ENCODE data around the gene STK17B. TPM values are rescaled to one million over a fixed set of nuclear protein-coding genes. Genes with fewer than 3 reads are reported as not detected.
A peak's percentile ranks its signal among the peaks of the same experiment; 100 is the strongest.

STK17B gene
- total RNA-seq, 1 donor, result 688 TPM

- H3K27me3 ChIP-seq (ENCODE audit: insufficient read depth, low read length), result no peaks in the 10 kb centered on the region
- H3K9me3 ChIP-seq (ENCODE audit: low read depth, low read length), result no peaks in the 10 kb centered on the region
- peaks cover 56% of the 10 kb centered on the region for H3K4me1 ChIP-seq (ENCODE audit: insufficient read depth, low read length)
- H3K4me3 ChIP-seq (ENCODE audit: low read length), result no peak overlapping the region
Observed at GRCh38 chr2:196172951-196173350, 1.6 kb upstream of the STK17B start.

GRCh38 chr2:196171946-196172345 lies 568 bp upstream of the STK17B start:
- Histone ChIP-seq H3K4me1 (ENCODE audit: insufficient read depth, low read length) (peaks cover 50% of the 10 kb centered on the region), H3K4me3 (ENCODE audit: low read length) (peak overlapping the region; percentile 51), H3K27me3 (ENCODE audit: insufficient read depth, low read length) (no peaks in the 10 kb centered on the region)

GRCh38 chr2:196170606-196171247 lies 651 bp downstream of the STK17B start:
- H3K27me3 ChIP-seq (ENCODE audit: insufficient read depth, low read length), result no peaks in the 10 kb centered on the region
- H3K9me3 ChIP-seq (ENCODE audit: low read depth, low read length), result no peaks in the 10 kb centered on the region
- peak overlapping the region; percentile 96 for H3K4me3 ChIP-seq (ENCODE audit: low read length)
- H3K4me1 ChIP-seq (ENCODE audit: insufficient read depth, low read length), result peaks cover 50% of the 10 kb centered on the region

More at GRCh38 chr2:196171946-196172345, 568 bp upstream of the STK17B start:
- H3K9me3 ChIP-seq (ENCODE audit: low read depth, low read length), result no peaks in the 10 kb centered on the region

- H3K4me1 ChIP-seq (ENCODE audit: insufficient read depth, low read length), result peaks cover 50% of the 10 kb centered on the region
- peak overlapping the region; percentile 96 for H3K4me3 ChIP-seq (ENCODE audit: low read length)
- H3K9me3 ChIP-seq (ENCODE audit: low read depth, low read length), result no peaks in the 10 kb centered on the region
- H3K27me3 ChIP-seq (ENCODE audit: insufficient read depth, low read length), result no peaks in the 10 kb centered on the region
Observed at GRCh38 chr2:196170213-196170605, 1.2 kb downstream of the STK17B start.

GRCh38 chr2:196169516-196169915 lies 1.9 kb downstream of the STK17B start:
- Histone ChIP-seq H3K27me3 (ENCODE audit: insufficient read depth, low read length) (no peaks in the 10 kb centered on the region), H3K9me3 (ENCODE audit: low read depth, low read length) (no peaks in the 10 kb centered on the region), H3K4me3 (ENCODE audit: low read length) (peak overlapping the region; percentile 96), H3K4me1 (ENCODE audit: insufficient read depth, low read length) (peaks cover 52% of the 10 kb centered on the region)

- Histone ChIP-seq H3K27me3 (ENCODE audit: insufficient read depth, low read length) (no peaks in the 10 kb centered on the region), H3K9me3 (ENCODE audit: low read depth, low read length) (no peaks in the 10 kb centered on the region), H3K4me1 (ENCODE audit: insufficient read depth, low read length) (peaks cover 45% of the 10 kb centered on the region), H3K4me3 (ENCODE audit: low read length) (peak overlapping the region; percentile 96)
Observed at GRCh38 chr2:196168181-196168580, 3.2 kb downstream of the STK17B start.

- H3K27me3 ChIP-seq (ENCODE audit: insufficient read depth, low read length), result no peaks in the 10 kb centered on the region
- peaks cover 45% of the 10 kb centered on the region for H3K4me1 ChIP-seq (ENCODE audit: insufficient read depth, low read length)
- no peaks in the 10 kb centered on the region for H3K9me3 ChIP-seq (ENCODE audit: low read depth, low read length)
- H3K4me3 ChIP-seq (ENCODE audit: low read length), result peak overlapping the region; percentile 96
Observed at GRCh38 chr2:196167666-196168065, 3.7 kb downstream of the STK17B start.

- Histone ChIP-seq H3K9me3 (ENCODE audit: low read depth, low read length) (no peaks in the 10 kb centered on the region), H3K4me3 (ENCODE audit: low read length) (peak overlapping the region; percentile 96), H3K4me1 (ENCODE audit: insufficient read depth, low read length) (peaks cover 42% of the 10 kb centered on the region), H3K27me3 (ENCODE audit: insufficient read depth, low read length) (no peaks in the 10 kb centered on the region)
Observed at GRCh38 chr2:196166876-196167275, 4.5 kb downstream of the STK17B start.

- Histone ChIP-seq H3K9me3 (ENCODE audit: low read depth, low read length) (no peaks in the 10 kb centered on the region), H3K27me3 (ENCODE audit: insufficient read depth, low read length) (no peaks in the 10 kb centered on the region), H3K4me3 (ENCODE audit: low read length) (peak overlapping the region; percentile 7), H3K4me1 (ENCODE audit: insufficient read depth, low read length) (peaks cover 51% of the 10 kb centered on the region)
Observed at GRCh38 chr2:196165016-196165415, 6.4 kb downstream of the STK17B start.

GRCh38 chr2:196163285-196163684 lies 8.1 kb downstream of the STK17B start:
- Histone ChIP-seq H3K9me3 (ENCODE audit: low read depth, low read length) (no peaks in the 10 kb centered on the region), H3K4me1 (ENCODE audit: insufficient read depth, low read length) (peaks cover 63% of the 10 kb centered on the region)

GRCh38 chr2:196162586-196163175 lies 8.7 kb downstream of the STK17B start:
- Histone ChIP-seq H3K27me3 (ENCODE audit: insufficient read depth, low read length) (no peaks in the 10 kb centered on the region), H3K4me3 (ENCODE audit: low read length) (peak overlapping the region; percentile 8), H3K9me3 (ENCODE audit: low read depth, low read length) (no peaks in the 10 kb centered on the region), H3K4me1 (ENCODE audit: insufficient read depth, low read length) (peaks cover 68% of the 10 kb centered on the region)

More at GRCh38 chr2:196163285-196163684, 8.1 kb downstream of the STK17B start:
- Histone ChIP-seq H3K27me3 (ENCODE audit: insufficient read depth, low read length) (no peaks in the 10 kb centered on the region), H3K4me3 (ENCODE audit: low read length) (no peak overlapping the region)

- H3K4me1 ChIP-seq (ENCODE audit: insufficient read depth, low read length), result peaks cover 63% of the 10 kb centered on the region
- H3K4me3 ChIP-seq (ENCODE audit: low read length), result no peak overlapping the region
- no peaks in the 10 kb centered on the region for H3K27me3 ChIP-seq (ENCODE audit: insufficient read depth, low read length)
- no peaks in the 10 kb centered on the region for H3K9me3 ChIP-seq (ENCODE audit: low read depth, low read length)
Observed at GRCh38 chr2:196160946-196161345, 10.4 kb downstream of the STK17B start.

- Histone ChIP-seq H3K4me3 (ENCODE audit: low read length) (no peak overlapping the region), H3K9me3 (ENCODE audit: low read depth, low read length) (no peaks in the 10 kb centered on the region), H3K4me1 (ENCODE audit: insufficient read depth, low read length) (peaks cover 56% of the 10 kb centered on the region), H3K27me3 (ENCODE audit: insufficient read depth, low read length) (no peaks in the 10 kb centered on the region)
Observed at GRCh38 chr2:196160101-196160500, 11.3 kb downstream of the STK17B start.

GRCh38 chr2:196159221-196159892 lies 12.0 kb downstream of the STK17B start:
- no peaks in the 10 kb centered on the region for H3K9me3 ChIP-seq (ENCODE audit: low read depth, low read length)
- H3K4me3 ChIP-seq (ENCODE audit: low read length), result no peak overlapping the region
- no peaks in the 10 kb centered on the region for H3K27me3 ChIP-seq (ENCODE audit: insufficient read depth, low read length)
- H3K4me1 ChIP-seq (ENCODE audit: insufficient read depth, low read length), result peaks cover 48% of the 10 kb centered on the region

- no peak overlapping the region for H3K4me3 ChIP-seq (ENCODE audit: low read length)
- H3K27me3 ChIP-seq (ENCODE audit: insufficient read depth, low read length), result no peaks in the 10 kb centered on the region
- H3K9me3 ChIP-seq (ENCODE audit: low read depth, low read length), result no peaks in the 10 kb centered on the region
- H3K4me1 ChIP-seq (ENCODE audit: insufficient read depth, low read length), result peaks cover 40% of the 10 kb centered on the region
Observed at GRCh38 chr2:196155575-196155974, 15.8 kb downstream of the STK17B start.

Data from mononuclear cell (primary cell).